A673 (cell line): ENCODE measurements around the gene GPR78.

Experiments used
- CTCF ChIP-seq: fragments of 300-800, 200-600 bp; sonication (generic); conservative IDR thresholded peaks from 2 replicates; pipeline ENCODE4 v1.5.1; 2017; ENCODE audit warnings: low read depth, mild to moderate bottlenecking, antibody characterized with exemption, low read length, moderate library complexity, mixed read lengths
- EZH2 ChIP-seq: fragments of 200-600 bp; sonication (generic); IDR thresholded peaks from 2 replicates; pipeline ENCODE4 v1.6.1; 2017; ENCODE audit warnings: borderline replicate concordance, low read depth, mild to moderate bottlenecking, mixed read lengths, antibody characterized with exemption, low read length; ENCODE audit not compliant: poor library complexity, severe bottlenecking

- TF ChIP-seq EZH2 = no peak
- no peak for TF ChIP-seq CTCF
These were observed 24.5 kb upstream of the GPR78 start for GRCh38 chr4:8555716-8556115.
